HUES64 (cell line): ENCODE measurements around the gene DOK3.

ENCODE experiments used
- H3K27ac ChIP-seq: 2 replicates; pipeline ENCODE4 v1.7.0; 2013; ENCODE audit warnings: low read depth, low read length, inconsistent platforms
- H3K27me3 ChIP-seq: 2 replicates; pipeline ENCODE4 v1.6.1; 2013; ENCODE audit warnings: mild to moderate bottlenecking, low read length; ENCODE audit not compliant: insufficient read depth
- H3K36me3 ChIP-seq: 2 replicates; pipeline ENCODE4 v1.6.1; 2013; ENCODE audit warnings: mild to moderate bottlenecking, low read length; ENCODE audit not compliant: insufficient read depth
- H3K4me1 ChIP-seq: 2 replicates; pipeline ENCODE4 v1.6.1; 2013; ENCODE audit warnings: mild to moderate bottlenecking, low read length, moderate library complexity; ENCODE audit not compliant: insufficient read depth
- H3K4me3 ChIP-seq: 2 replicates; pipeline ENCODE4 v1.5.1; 2013; ENCODE audit warnings: mild to moderate bottlenecking, low read length, moderate library complexity
- H3K9ac ChIP-seq: 2 replicates; pipeline ENCODE4 v1.6.1; 2013; ENCODE audit warnings: mild to moderate bottlenecking, low read depth, low read length
- H3K9me3 ChIP-seq: 2 replicates; pipeline ENCODE4 v1.6.1; 2013; ENCODE audit warnings: low read depth, low read length; ENCODE audit not compliant: insufficient read depth
- WGBS: fragments of 150-250, 120-280 bp; methylation state at CpG from one replicate; pipeline ENCODE4 v1.1.7; 2013; ENCODE audit warnings: missing lambda C conversion rate; 5-methylcytosine and 5-hydroxymethylcytosine counted together

DOK3 gene

DNA sequence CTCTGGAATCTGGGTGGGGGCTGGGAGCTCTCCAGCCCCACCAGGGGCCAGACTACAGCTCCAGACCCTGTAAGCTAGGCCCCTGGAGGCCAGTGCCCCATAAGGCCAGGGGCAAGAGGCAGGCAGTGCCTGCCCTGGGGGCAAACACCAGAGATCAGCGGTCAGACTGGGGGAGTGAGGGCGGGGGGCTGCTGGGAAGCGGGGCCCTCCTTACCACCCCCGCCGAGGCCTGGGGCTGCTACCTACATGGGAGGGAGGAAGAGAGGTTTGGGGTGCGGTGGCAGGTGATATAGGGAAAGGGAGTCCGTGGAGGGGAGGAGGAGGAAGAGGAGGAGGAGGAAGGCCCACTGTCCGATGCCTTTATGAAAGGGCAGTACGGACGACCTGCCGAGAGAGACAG lies 50.3 kb downstream of the DOK3 start:
- peaks cover 10% of the 10 kb centered on the region; the same call in 1 of the 2 replicates for H3K4me1 ChIP-seq
- no peak overlapping the region for H3K9ac ChIP-seq
- WGBS, result 83% methylated on average over 11 of the region's 11 CpGs
- no peaks in the 10 kb centered on the region for H3K9me3 ChIP-seq
- 0 out of 2 replicates have a peak overlapping the region, but pooled peaks have one; percentile 25 for H3K27ac ChIP-seq
- no peaks in the 10 kb centered on the region for H3K27me3 ChIP-seq
- H3K36me3 ChIP-seq, result peaks cover 62% of the 10 kb centered on the region
- H3K4me3 ChIP-seq, result no peak overlapping the region

DNA sequence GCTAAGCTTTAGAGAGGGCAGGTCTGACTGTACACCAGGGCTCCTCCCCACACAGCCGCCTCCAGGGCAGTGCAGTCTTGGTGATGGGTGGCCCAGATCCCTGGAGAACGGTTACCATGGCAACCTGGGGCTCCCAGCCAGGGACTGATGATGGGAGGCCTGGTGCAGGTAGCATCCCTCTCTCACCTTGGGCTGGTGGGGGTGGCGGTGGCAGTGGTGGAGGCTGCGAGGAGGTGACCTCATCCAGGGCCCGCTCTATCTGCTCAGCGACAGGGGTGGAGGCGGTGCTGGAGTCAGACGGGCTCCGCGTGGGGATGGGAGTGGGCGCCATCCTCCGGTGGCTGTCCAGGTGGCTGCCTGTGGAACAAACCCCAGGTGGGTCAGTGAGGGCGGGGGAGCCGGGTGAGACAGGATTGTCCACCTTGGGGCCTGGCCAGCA lies 50.7 kb downstream of the DOK3 start:
- 95% methylated on average over 14 of the region's 14 CpGs for WGBS
- peaks cover 62% of the 10 kb centered on the region for H3K36me3 ChIP-seq
- H3K4me1 ChIP-seq, result peaks cover 11% of the 10 kb centered on the region; the same call in 1 of the 2 replicates
- no peaks in the 10 kb centered on the region for H3K9me3 ChIP-seq
- H3K27me3 ChIP-seq, result peaks cover under 1% of the 10 kb centered on the region; the same call in 1 of the 2 replicates
- no peak overlapping the region for H3K4me3 ChIP-seq
- H3K27ac ChIP-seq, result 0 out of 2 replicates have a peak overlapping the region, but pooled peaks have one; percentile 25
- no peak overlapping the region for H3K9ac ChIP-seq

DNA sequence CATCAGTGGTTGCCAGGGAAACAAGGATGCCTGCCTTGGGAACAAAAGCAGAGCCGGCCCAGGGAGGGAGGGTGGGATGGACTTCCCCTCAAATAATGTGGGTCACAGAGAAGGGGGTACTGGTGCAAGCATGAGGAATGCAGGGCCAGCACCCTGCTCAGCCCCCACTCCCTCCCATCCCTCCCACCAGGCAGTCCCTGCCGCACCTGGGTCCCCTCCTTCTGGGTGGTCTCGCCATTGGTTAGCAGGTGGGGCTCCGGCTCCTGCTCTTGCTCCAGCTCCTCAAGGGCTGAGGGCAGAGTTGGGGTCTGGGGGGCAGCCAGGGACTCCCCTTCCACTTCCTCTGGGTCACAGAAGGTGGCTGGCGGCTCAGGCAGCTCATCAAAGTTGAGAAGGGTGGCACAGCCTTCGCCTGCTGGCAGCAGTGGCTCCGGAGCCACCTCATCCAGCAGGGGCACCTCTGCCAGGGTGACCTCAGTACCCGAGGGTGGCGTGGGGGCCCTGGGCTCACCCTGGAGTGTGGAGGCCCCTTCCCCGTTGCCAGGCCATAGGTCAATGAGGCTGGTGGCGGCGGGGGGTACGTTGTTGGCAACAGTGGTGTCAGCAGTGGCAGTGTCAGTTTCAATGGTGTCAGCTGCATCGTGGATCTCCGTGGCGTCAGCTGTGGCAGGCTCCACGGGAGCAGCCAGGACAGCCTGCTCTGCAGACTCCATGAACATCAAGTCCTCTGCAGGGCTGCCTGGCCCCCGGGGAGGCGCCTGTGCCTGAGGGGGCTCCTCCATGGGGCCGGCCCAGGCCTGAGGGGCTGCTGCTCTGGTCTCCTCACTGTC lies 51.6 kb downstream of the DOK3 start:
- Histone ChIP-seq H3K36me3 (peaks cover 55% of the 10 kb centered on the region), H3K27ac (peak overlapping the region; percentile 58; the same call in 1 of the 2 replicates)

DNA sequence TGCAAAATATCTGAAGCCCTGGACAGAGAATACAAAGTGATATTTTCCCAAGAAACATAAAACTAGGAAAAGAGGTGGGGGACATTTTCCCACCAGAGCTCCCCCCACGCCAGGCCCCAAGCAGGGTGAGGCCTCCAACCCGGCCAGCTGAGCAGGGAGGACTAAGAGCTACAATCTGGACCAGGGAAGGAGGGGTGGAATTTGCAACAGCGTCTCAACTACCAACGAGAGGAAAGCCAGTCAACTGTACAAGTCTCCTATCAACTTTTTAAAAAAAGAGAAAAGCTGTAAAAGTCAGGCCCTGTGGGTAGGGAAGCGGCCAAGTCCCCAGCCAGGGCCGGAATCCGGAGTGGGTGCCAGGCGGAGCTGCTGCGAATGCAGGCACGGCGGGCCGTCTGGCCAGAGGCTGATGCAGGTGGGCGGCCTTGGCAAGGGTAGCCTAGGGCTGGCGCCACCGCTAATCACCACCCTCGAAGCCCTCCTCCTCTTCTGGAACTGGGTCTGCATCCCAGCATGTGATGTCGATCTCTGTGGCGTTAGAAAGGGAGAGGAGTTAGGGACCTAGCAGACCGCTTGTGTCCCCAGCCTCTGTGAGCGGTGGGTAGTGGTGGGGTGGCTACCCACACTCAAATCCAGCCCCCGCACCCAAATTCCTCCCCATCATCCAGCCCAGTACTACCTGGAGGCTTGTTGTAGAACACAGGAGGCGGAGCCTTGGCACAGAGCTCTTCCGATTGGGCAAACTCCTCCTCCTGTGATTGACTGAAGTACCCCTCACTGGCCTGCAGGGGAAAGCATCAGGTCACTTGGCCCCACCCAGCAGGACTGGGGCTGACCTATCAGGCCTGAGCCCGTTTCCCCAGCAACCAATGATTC lies 52.4 kb downstream of the DOK3 start:
- peaks cover 8% of the 10 kb centered on the region; the same call in 1 of the 2 replicates for H3K27me3 ChIP-seq
- H3K9ac ChIP-seq, result no peak overlapping the region
- no peak overlapping the region for H3K4me3 ChIP-seq
- H3K27ac ChIP-seq, result peak overlapping the region; percentile 63; the same call in 1 of the 2 replicates
- WGBS, result 84% methylated on average over 19 of the region's 24 CpGs
- peaks cover 22% of the 10 kb centered on the region; the same call in 1 of the 2 replicates for H3K4me1 ChIP-seq
- H3K9me3 ChIP-seq, result no peaks in the 10 kb centered on the region
- peaks cover 48% of the 10 kb centered on the region for H3K36me3 ChIP-seq

More for the DNA sequence above, 51.6 kb downstream of the DOK3 start:
- H3K4me1 ChIP-seq, result peaks cover 19% of the 10 kb centered on the region; the same call in 1 of the 2 replicates
- WGBS, result 87% methylated on average over 20 of the region's 20 CpGs
- H3K27me3 ChIP-seq, result peaks cover 8% of the 10 kb centered on the region; the same call in 1 of the 2 replicates
- no peak overlapping the region for H3K9ac ChIP-seq
- no peak overlapping the region for H3K4me3 ChIP-seq
- H3K9me3 ChIP-seq, result no peaks in the 10 kb centered on the region

DNA sequence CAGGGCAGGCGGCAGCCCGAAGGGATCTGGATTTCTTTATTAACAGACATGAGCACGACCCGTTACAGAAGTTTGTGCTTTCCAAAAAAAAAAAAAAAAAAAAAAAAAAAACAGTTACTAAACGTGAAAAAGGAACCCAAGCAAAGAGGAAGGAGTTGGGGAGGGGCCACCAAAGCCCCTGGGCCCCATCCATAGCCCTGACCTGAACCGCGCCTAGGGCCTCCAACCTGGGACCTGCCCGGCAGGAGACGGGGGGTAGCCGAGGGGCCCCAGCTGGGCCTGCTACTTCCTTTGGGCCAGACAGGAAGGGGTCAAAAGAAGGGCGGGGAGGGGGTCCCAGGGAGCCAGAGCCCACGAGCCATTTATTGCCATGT lies 53.0 kb downstream of the DOK3 start:
- Histone ChIP-seq H3K27ac (peak overlapping the region; percentile 35; the same call in 1 of the 2 replicates), H3K36me3 (peaks cover 41% of the 10 kb centered on the region), H3K4me1 (peaks cover 22% of the 10 kb centered on the region; the same call in 1 of the 2 replicates), H3K27me3 (peaks cover 8% of the 10 kb centered on the region; the same call in 1 of the 2 replicates), H3K9ac (no peak overlapping the region), H3K4me3 (no peak overlapping the region), H3K9me3 (no peaks in the 10 kb centered on the region)
- 68% methylated on average over 10 of the region's 12 CpGs for WGBS

DNA sequence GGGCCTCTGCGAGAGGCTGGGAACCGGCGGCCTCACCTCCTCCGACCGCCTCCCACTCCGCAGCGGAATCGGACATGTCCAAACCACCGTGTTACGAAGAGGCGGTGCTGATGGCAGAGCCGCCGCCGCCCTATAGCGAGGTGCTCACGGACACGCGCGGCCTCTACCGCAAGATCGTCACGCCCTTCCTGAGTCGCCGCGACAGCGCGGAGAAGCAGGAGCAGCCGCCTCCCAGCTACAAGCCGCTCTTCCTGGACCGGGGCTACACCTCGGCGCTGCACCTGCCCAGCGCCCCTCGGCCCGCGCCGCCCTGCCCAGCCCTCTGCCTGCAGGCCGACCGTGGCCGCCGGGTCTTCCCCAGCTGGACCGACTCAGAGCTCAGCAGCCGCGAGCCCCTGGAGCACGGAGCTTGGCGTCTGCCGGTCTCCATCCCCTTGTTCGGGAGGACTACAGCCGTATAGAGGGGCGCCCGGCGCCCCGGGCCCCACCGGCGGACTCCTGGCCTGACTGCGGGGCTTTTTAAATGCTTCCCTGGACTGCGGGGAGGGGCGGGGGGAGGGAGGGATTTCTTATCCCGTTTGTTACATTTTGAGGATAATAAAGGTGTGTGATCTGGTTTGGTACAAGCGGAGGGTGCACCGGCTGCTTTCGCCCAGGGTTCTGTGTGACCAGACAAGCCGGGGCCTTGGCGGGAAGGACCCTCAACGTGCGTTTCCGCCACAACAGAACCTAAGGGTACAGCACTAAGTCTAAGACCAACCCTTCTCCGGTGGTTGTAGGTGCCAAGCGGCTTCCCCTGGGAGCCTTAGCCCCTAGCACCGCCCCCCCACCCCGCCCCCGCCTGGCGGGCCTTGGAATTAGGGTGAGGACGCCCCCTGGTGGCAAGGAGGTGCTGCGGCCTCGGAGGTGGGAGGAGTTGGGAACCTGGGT lies 53.7 kb downstream of the DOK3 start:
- peaks cover 22% of the 10 kb centered on the region; the same call in 1 of the 2 replicates for H3K4me1 ChIP-seq
- peaks cover 38% of the 10 kb centered on the region for H3K36me3 ChIP-seq
- H3K27ac ChIP-seq, result peak overlapping the region; percentile 87
- H3K9me3 ChIP-seq, result no peaks in the 10 kb centered on the region
- peaks cover 8% of the 10 kb centered on the region; the same call in 1 of the 2 replicates for H3K27me3 ChIP-seq
- H3K4me3 ChIP-seq, result peak overlapping the region; percentile 64
- H3K9ac ChIP-seq, result peak overlapping the region; percentile 88
- 4% methylated on average over 76 of the region's 76 CpGs for WGBS

DNA sequence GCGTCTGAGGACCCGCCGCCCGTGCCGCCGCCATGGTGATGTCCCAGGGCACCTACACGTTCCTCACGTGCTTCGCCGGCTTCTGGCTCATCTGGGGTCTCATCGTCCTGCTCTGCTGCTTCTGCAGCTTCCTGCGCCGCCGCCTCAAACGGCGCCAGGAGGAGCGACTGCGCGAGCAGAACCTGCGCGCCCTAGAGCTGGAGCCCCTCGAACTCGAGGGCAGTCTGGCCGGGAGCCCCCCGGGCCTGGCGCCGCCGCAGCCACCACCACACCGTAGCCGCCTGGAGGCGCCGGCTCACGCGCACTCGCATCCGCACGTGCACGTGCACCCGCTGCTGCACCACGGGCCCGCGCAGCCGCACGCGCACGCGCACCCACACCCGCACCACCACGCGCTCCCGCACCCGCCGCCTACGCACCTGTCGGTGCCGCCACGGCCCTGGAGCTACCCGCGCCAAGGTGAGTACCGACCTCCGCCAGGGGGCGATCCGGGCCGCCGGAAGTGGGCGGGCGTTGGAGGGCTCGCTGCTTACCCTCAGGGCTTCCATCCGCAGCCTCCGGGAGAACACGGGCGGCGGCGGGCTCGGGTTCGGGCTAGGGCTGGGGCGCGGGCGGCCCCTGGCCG lies 54.5 kb downstream of the DOK3 start:
- WGBS, result under 1% methylated on average over 80 of the region's 80 CpGs

DNA sequence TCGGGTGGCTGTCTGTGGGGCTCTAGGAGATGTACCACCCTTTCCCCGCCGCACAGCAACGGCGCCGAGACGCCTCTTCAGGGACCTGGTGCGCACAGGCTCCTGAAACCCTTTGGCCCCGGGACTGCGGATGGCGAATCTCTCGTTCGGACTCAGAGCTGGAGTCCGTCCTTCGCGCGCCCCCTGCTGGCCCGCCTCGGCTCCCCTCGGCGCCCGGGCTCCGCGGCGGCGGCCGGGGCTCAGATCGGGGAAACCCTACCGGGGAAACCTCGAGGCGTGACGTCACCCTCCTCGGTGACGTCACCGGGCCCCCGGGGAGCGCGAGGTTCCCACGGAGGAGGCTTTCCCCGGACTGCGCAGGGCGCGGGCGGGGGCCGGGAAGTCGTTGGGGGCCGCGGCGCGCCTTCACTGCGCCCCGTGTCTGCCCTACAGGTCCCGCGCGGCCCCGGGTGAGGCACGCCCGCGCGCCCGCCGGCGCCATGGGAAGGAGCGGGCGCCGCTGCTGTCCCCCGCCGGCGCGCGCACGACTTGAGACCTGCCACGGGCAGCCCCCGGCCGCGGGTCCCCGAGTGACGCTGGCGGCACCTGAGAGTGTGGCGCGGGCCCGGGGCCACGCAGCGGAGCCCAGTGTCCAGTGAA lies 55.1 kb downstream of the DOK3 start:
- WGBS, result under 1% methylated on average over 84 of the region's 84 CpGs
- Histone ChIP-seq H3K36me3 (peaks cover 26% of the 10 kb centered on the region), H3K9ac (peak overlapping the region; percentile 88), H3K27ac (peak overlapping the region; percentile 87; the same call in 1 of the 2 replicates), H3K27me3 (peaks cover 8% of the 10 kb centered on the region; the same call in 1 of the 2 replicates), H3K9me3 (no peaks in the 10 kb centered on the region), H3K4me3 (peak overlapping the region; percentile 64), H3K4me1 (peaks cover 22% of the 10 kb centered on the region; the same call in 1 of the 2 replicates)

More for the DNA sequence above, 54.5 kb downstream of the DOK3 start:
- peak overlapping the region; percentile 88 for H3K9ac ChIP-seq
- peaks cover 22% of the 10 kb centered on the region; the same call in 1 of the 2 replicates for H3K4me1 ChIP-seq
- no peaks in the 10 kb centered on the region for H3K9me3 ChIP-seq
- peak overlapping the region; percentile 64 for H3K4me3 ChIP-seq
- H3K27me3 ChIP-seq, result peaks cover 8% of the 10 kb centered on the region; the same call in 1 of the 2 replicates
- peak overlapping the region; percentile 87 for H3K27ac ChIP-seq
- peaks cover 32% of the 10 kb centered on the region for H3K36me3 ChIP-seq

DNA sequence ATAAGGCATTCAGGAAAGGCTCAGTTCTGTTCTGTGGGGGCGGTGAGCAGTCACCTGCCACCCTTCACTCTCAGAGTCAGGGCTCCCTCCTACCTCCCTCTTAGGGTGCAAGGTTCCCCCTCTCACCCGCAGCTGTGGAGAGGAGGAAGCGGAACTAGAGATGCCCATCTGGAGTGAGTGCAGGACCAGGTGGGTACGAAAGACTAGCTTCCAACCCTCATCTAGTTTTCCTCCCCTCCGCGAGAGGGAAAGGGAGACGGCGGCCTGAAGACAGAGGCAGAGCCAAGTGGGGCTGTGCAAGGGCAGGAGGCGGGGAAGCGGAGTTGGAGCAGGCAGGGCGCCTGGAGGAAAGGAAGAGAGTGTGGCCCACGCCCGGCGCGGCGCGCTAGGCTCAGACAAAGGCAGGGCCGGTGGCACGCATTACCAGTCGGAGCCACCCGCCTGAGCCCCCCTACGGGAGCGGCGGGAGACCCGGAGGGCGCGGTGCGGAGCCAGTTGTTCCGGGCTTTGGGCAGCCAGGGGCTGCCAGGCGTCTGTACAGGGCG lies 55.7 kb downstream of the DOK3 start:
- H3K36me3 ChIP-seq, result peaks cover 20% of the 10 kb centered on the region
- WGBS, result 13% methylated on average over 27 of the region's 31 CpGs
- peak overlapping the region; percentile 64 for H3K4me3 ChIP-seq
- H3K4me1 ChIP-seq, result peaks cover 22% of the 10 kb centered on the region; the same call in 1 of the 2 replicates
- no peaks in the 10 kb centered on the region for H3K9me3 ChIP-seq
- H3K27me3 ChIP-seq, result peaks cover 8% of the 10 kb centered on the region; the same call in 1 of the 2 replicates
- peak overlapping the region; percentile 81 for H3K9ac ChIP-seq
- peak overlapping the region; percentile 55; the same call in 1 of the 2 replicates for H3K27ac ChIP-seq
